DOHH2 (cell line): ENCODE results near the gene AXIN2.

ENCODE experiments used
- H3F3A ChIP-seq: fragments of 200-600 bp; sonication (generic), shearing (Covaris generic); 2 replicates; pipeline ENCODE4 v1.6.0; 2016; ENCODE audit warnings: antibody characterized with exemption, mild to moderate bottlenecking; ENCODE audit not compliant: control insufficient read depth, insufficient read depth
- H3K27ac ChIP-seq: fragments of 200-600 bp; sonication (generic); 2 replicates; pipeline ENCODE4 v1.5.1; 2014; ENCODE audit warnings: low read depth, mild to moderate bottlenecking, low read length, moderate library complexity
- H3K27me3 ChIP-seq: fragments of 200-600 bp; sonication (generic); 2 replicates; pipeline ENCODE4 v1.6.1; 2014; ENCODE audit warnings: mild to moderate bottlenecking, low read length, mixed read lengths; ENCODE audit not compliant: control insufficient read depth
- H3K36me3 ChIP-seq: fragments of 200-600 bp; sonication (generic); 2 replicates; pipeline ENCODE4 v1.6.1; 2014; ENCODE audit warnings: mild to moderate bottlenecking, low read length, moderate library complexity, mixed read lengths; ENCODE audit not compliant: control insufficient read depth
- H3K4me1 ChIP-seq: fragments of 200-600 bp; sonication (generic); 2 replicates; pipeline ENCODE4 v1.6.1; 2014; ENCODE audit warnings: mild to moderate bottlenecking, low read length, mixed read lengths; ENCODE audit not compliant: control insufficient read depth
- H3K4me2 ChIP-seq: fragments of 200-600 bp; sonication (generic); 2 replicates; pipeline ENCODE4 v1.6.0; 2014; ENCODE audit warnings: mild to moderate bottlenecking, low read length, moderate library complexity
- H3K4me3 ChIP-seq: fragments of 200-600 bp; sonication (generic); 2 replicates; pipeline ENCODE4 v1.5.1; 2014; ENCODE audit warnings: mild to moderate bottlenecking, low read length, mixed read lengths
- H3K79me2 ChIP-seq: fragments of 200-600 bp; sonication (generic); 2 replicates; pipeline ENCODE4 v1.6.1; 2014; ENCODE audit warnings: mild to moderate bottlenecking, low read length, mixed read lengths; ENCODE audit not compliant: control insufficient read depth
- H3K9me2 ChIP-seq: fragments of 200-600 bp; sonication (generic); replicated peaks from 2 replicates; pipeline ENCODE4 v1.6.1; 2014; ENCODE audit warnings: mild to moderate bottlenecking, low read length, mixed read lengths; ENCODE audit not compliant: control insufficient read depth
- H3K9me3 ChIP-seq: fragments of 200-600 bp; sonication (generic); 2 replicates; pipeline ENCODE4 v1.6.1; 2014; ENCODE audit warnings: antibody characterized with exemption, low read length, mixed read lengths; ENCODE audit not compliant: control insufficient read depth, insufficient read depth
- H4K20me1 ChIP-seq: fragments of 200-600 bp; sonication (generic); 2 replicates; pipeline ENCODE4 v1.6.0; 2014; ENCODE audit warnings: low read depth, mild to moderate bottlenecking, antibody characterized with exemption, low read length, moderate library complexity; ENCODE audit not compliant: control insufficient read depth, insufficient read depth
- CTCF ChIP-seq: fragments of 200-600 bp; sonication (generic); IDR thresholded peaks from one replicate; pipeline ENCODE4 v1.5.1; 2014; ENCODE audit warnings: antibody characterized with exemption, mild to moderate bottlenecking, low read depth, low read length; ENCODE audit not compliant: poor library complexity, severe bottlenecking
- EZH2phosphoT487 ChIP-seq: fragments of 200-600 bp; sonication (generic); IDR thresholded peaks from 2 replicates; pipeline ENCODE4 v1.6.1; 2017; ENCODE audit warnings: borderline replicate concordance, mild to moderate bottlenecking, antibody characterized with exemption, low read length, moderate library complexity, mixed read lengths

The AXIN2 gene

GRCh38 chr17:65592125-65592965 is 30.9 kb upstream of the AXIN2 start:
- Histone ChIP-seq H3K4me2 (no peak overlapping the region), H3F3A (no peaks in the 10 kb centered on the region), H3K79me2 (no peaks in the 10 kb centered on the region), H3K4me1 (no peaks in the 10 kb centered on the region), H3K27ac (no peak overlapping the region), H3K9me3 (no peaks in the 10 kb centered on the region), H3K4me3 (no peak overlapping the region), H4K20me1 (no peaks in the 10 kb centered on the region), H3K9me2 (no peaks in the 10 kb centered on the region), H3K36me3 (no peaks in the 10 kb centered on the region), H3K27me3 (no peaks in the 10 kb centered on the region)
- TF ChIP-seq CTCF (no peak), EZH2phosphoT487 (no peak)

DNA sequence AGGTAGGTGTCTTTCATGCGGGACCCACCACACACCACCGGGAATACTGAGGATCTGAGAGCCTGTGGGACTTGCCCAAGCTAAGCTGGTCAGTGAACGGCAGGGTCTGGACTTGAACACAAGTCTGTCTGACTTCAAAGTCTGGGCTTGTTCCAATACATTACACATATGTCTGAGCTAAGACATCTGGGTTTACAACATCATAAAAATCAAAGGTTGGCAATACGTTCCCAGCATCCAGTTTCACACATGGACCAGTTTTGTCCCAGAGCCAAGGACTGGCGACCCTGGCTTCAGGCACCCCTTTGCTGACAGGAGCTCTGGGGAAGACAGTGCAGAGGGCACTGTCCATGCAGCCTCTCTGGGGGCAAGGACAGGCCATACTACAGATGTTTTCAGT is 27.9 kb upstream of the AXIN2 start:
- H4K20me1 ChIP-seq = no peaks in the 10 kb centered on the region
- H3K4me1 ChIP-seq = no peaks in the 10 kb centered on the region
- no peaks in the 10 kb centered on the region for H3K36me3 ChIP-seq
- H3K79me2 ChIP-seq = no peaks in the 10 kb centered on the region
- no peaks in the 10 kb centered on the region for H3F3A ChIP-seq
- no peak overlapping the region for H3K4me2 ChIP-seq
- no peaks in the 10 kb centered on the region for H3K9me3 ChIP-seq
- no peaks in the 10 kb centered on the region for H3K27me3 ChIP-seq
- no peak overlapping the region for H3K27ac ChIP-seq
- H3K9me2 ChIP-seq = no peaks in the 10 kb centered on the region
- TF ChIP-seq EZH2phosphoT487 (no peak), CTCF (no peak)
- no peak overlapping the region for H3K4me3 ChIP-seq

GRCh38 chr17:65588181-65588808 is 26.8 kb upstream of the AXIN2 start:
- Histone ChIP-seq H3K4me3 (no peak overlapping the region), H3K4me2 (no peak overlapping the region), H4K20me1 (no peaks in the 10 kb centered on the region), H3K27ac (no peak overlapping the region), H3K27me3 (no peaks in the 10 kb centered on the region), H3K9me2 (no peaks in the 10 kb centered on the region), H3K79me2 (no peaks in the 10 kb centered on the region), H3K9me3 (no peaks in the 10 kb centered on the region), H3K36me3 (no peaks in the 10 kb centered on the region), H3K4me1 (no peaks in the 10 kb centered on the region), H3F3A (no peaks in the 10 kb centered on the region)
- no peak for TF ChIP-seq EZH2phosphoT487
- TF ChIP-seq CTCF = no peak
